Fibroblast of lung (primary cell): ENCODE results near the gene SELPLG. TPM values are rescaled to one million over a fixed set of nuclear protein-coding genes. Genes with fewer than 3 reads are reported as not detected.

Source experiments
- DNase-seq, 2 donors: peaks; one replicate each; pipeline versions ENCODE4 v3.0.0 to v3.0.0-alpha.2; 2010; ENCODE audit warnings: low read depth in 2 of 2
- H2AFZ ChIP-seq: 2 replicates; pipeline ENCODE4 v1.5.1; 2012; ENCODE audit warnings: low read length, control low read depth, inconsistent platforms
- H3K27ac ChIP-seq: 2 replicates; pipeline ENCODE4 v1.5.1; 2011; ENCODE audit warnings: low read length, control low read depth; ENCODE audit not compliant: insufficient read depth
- H3K27me3 ChIP-seq: 2 replicates; pipeline ENCODE4 v1.5.1; 2011; ENCODE audit warnings: mild to moderate bottlenecking, low read length; ENCODE audit not compliant: control insufficient read depth, insufficient read depth
- H3K36me3 ChIP-seq: 2 replicates; pipeline ENCODE4 v1.5.1; 2011; ENCODE audit warnings: low read length; ENCODE audit not compliant: control insufficient read depth, insufficient read depth
- H3K4me1 ChIP-seq: 2 replicates; pipeline ENCODE4 v1.5.1; 2011; ENCODE audit warnings: low read length; ENCODE audit not compliant: control insufficient read depth, insufficient read depth; ENCODE audit errors: extremely low read depth
- H3K4me2 ChIP-seq: 2 replicates; pipeline ENCODE4 v1.5.1; 2011; ENCODE audit warnings: low read length, control low read depth; ENCODE audit not compliant: insufficient read depth; ENCODE audit errors: extremely low read depth
- H3K4me3 ChIP-seq, 4 experiments: fragments of 200-600 bp in 1 of 4; sonication (generic) in 1 of 4; replicated peaks in 1 of 4; 2 replicates each; pipeline ENCODE4 v1.5.1; 2011 to 2016; ENCODE audit warnings: low read length in 4 of 4, low read depth in 3 of 4, mild to moderate bottlenecking in 3 of 4, control low read depth in 2 of 4, inconsistent platforms in 1 of 4, mixed read lengths in 1 of 4; ENCODE audit not compliant: insufficient read depth in 1 of 4; ENCODE audit errors: control extremely low read depth in 1 of 4
- H3K79me2 ChIP-seq: 2 replicates; pipeline ENCODE4 v1.5.1; 2012; ENCODE audit warnings: mild to moderate bottlenecking, low read length, inconsistent platforms; ENCODE audit not compliant: control insufficient read depth, insufficient read depth
- H3K9ac ChIP-seq: 2 replicates; pipeline ENCODE4 v1.5.1; 2011; ENCODE audit warnings: mild to moderate bottlenecking, low read length, control low read depth; ENCODE audit not compliant: insufficient read depth
- H3K9me3 ChIP-seq: 2 replicates; pipeline ENCODE4 v1.5.1; 2012; ENCODE audit warnings: low read depth, low read length; ENCODE audit not compliant: control insufficient read depth, insufficient read depth
- H4K20me1 ChIP-seq: 2 replicates; pipeline ENCODE4 v1.5.1; 2011; ENCODE audit warnings: low read length; ENCODE audit not compliant: control insufficient read depth, insufficient read depth; ENCODE audit errors: extremely low read depth
- CTCF ChIP-seq, 2 donors: IDR thresholded peaks in 1 of 2; conservative IDR thresholded peaks in 1 of 2; 1 replicate in 1 of 2; 2 replicates in 1 of 2; pipeline ENCODE4 v1.5.1; 2011 to 2012; ENCODE audit warnings: low read length in 2 of 2, control low read depth in 1 of 2, inconsistent platforms in 1 of 2, low read depth in 1 of 2, mild to moderate bottlenecking in 1 of 2
- EZH2 ChIP-seq: IDR thresholded peaks from 2 replicates; pipeline ENCODE4 v1.5.1; 2012; ENCODE audit warnings: low read length, control low read depth, mild to moderate bottlenecking; ENCODE audit errors: missing control alignments
- polyA plus RNA-seq, 2 donors: library from polyadenylated mRNA; depleted of rRNA in 1 of 2; stranded (reverse) in 1 of 2; unstranded in 1 of 2; fragments of >200 nt; gene quantifications; 2 replicates each; pipeline ENCODE4 v1.2.1, GENCODE V29; 2011 to 2012; ENCODE audit warnings: missing spikeins in 1 of 2
- total RNA-seq: library from RNA; depleted of rRNA; stranded (reverse); fragments of >200 nt; gene quantifications from 2 replicates; pipeline ENCODE4 v1.2.1, GENCODE V29; 2014

The SELPLG gene
- total and polyA plus RNA-seq, 2 donors (not counting 1 experiment from before 2014, with no cell fraction given) = 1.5 to 3.0 TPM

DNA sequence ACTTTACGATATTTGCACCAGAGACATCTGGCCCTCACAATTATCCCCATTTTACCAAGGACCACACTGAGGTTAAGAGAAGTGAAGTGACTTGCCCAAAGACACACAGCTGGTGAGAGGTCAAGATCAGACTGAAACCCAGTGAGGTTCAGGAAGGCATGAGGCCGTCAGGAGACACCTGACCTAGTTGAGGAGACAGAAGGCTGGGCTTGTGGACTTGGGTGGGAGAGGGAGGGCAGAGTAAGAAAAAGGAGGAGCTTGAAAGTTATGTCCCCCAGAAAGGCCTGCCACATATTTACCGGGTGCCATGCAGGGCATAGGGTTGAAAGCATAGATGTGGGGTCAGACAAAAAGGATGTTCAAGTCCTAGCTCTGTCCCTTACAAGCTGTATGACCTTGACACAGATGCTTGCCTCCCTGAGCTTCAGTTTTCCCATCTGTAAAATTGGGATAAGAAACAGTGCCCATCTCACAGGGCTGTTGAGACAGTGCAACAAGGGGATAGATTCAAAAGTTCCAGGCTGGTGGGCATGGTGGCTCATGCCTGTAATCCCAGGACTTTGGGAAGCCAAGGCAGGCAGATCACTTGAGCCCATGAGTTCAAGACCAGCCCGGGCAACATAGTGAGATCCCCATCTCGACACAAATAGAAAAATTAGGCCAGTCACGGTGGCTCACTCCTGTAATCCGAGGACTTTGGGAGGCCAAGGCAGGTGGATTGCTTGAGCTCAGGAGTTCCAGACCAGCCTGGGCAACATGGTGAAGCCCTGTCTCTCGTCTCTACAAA lies 6.4 kb downstream of the SELPLG start:
- Histone ChIP-seq H3K4me3 (no peak overlapping the region), H3K4me1 (peaks cover 29% of the 10 kb centered on the region), H3K9ac (no peak overlapping the region), H3K79me2 (no peaks in the 10 kb centered on the region), H3K27ac (no peak overlapping the region), H3K4me2 (no peak overlapping the region), H4K20me1 (no peaks in the 10 kb centered on the region), H3K27me3 (no peaks in the 10 kb centered on the region), H3K9me3 (no peaks in the 10 kb centered on the region), H3K36me3 (no peaks in the 10 kb centered on the region), H2AFZ (no peak overlapping the region)
- no peak for DNase-seq
- no peak for TF ChIP-seq EZH2
- no peak for TF ChIP-seq CTCF (conservative IDR thresholded peaks at IDR 0.05 in 1 of 2, IDR thresholded peaks at IDR 0.05 in 1 of 2; ENCODE audit: low read depth in 1 of 2, low read length in 2 of 2)

GRCh38 chr12:108625228-108625627 lies 8.5 kb downstream of the SELPLG start:
- Histone ChIP-seq H3K4me3 (no peak overlapping the region), H3K4me2 (no peak overlapping the region), H2AFZ (no peak overlapping the region), H3K9ac (no peak overlapping the region), H3K27me3 (no peaks in the 10 kb centered on the region), H3K36me3 (no peaks in the 10 kb centered on the region), H3K4me1 (peaks cover 21% of the 10 kb centered on the region), H4K20me1 (no peaks in the 10 kb centered on the region), H3K9me3 (no peaks in the 10 kb centered on the region), H3K27ac (no peak overlapping the region), H3K79me2 (no peaks in the 10 kb centered on the region)
- DNase-seq = no peak
- no peak for TF ChIP-seq EZH2
- TF ChIP-seq CTCF (conservative IDR thresholded peaks at IDR 0.05 in 1 of 2, IDR thresholded peaks at IDR 0.05 in 1 of 2; ENCODE audit: low read depth in 1 of 2, low read length in 2 of 2) = no peak

DNA sequence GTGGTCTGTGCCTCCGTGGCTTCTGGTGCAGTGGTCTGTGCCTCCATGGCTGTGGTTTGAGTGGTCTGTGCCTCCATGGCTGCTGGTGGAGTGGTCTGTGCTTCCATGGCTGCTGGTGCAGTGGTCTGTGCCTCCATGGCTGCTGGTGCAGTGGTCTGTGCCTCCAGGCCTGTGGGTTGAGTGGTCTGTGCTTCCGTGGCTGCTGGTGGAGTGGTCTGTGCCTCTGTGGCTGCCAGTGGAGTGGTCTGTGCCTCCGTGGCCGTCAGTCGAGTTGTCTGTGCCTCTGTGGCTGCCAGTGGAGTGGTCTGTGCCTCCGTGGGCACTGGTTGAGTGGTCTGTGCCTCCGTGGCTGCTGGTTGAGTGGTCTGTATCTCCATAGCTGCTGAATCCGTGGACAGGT lies 10.1 kb downstream of the SELPLG start:
- Histone ChIP-seq H3K9ac (no peak overlapping the region), H3K27ac (no peak overlapping the region), H3K79me2 (no peaks in the 10 kb centered on the region), H3K36me3 (no peaks in the 10 kb centered on the region), H3K9me3 (no peaks in the 10 kb centered on the region), H3K27me3 (no peaks in the 10 kb centered on the region), H2AFZ (no peak overlapping the region), H3K4me3 (no peak overlapping the region), H4K20me1 (no peaks in the 10 kb centered on the region), H3K4me1 (peaks cover 7% of the 10 kb centered on the region), H3K4me2 (no peak overlapping the region)
- no peak for DNase-seq
- TF ChIP-seq CTCF (conservative IDR thresholded peaks at IDR 0.05 in 1 of 2, IDR thresholded peaks at IDR 0.05 in 1 of 2; ENCODE audit: low read depth in 1 of 2, low read length in 2 of 2) (no peak), EZH2 (no peak)
